H1 (cell line): Measurements from ENCODE around the gene ANXA3. TPM values are rescaled to one million over a fixed set of nuclear protein-coding genes. Genes with fewer than 3 reads are reported as not detected.

Source experiments
- CTCF ChIA-PET: fragments of 300-600 bp; sonication (Branson Sonifier 250); formaldehyde crosslinking; loops from one replicate; lab custom pipeline; 2021; ENCODE audit not compliant: partially characterized antibody; lab: Charles Lee
- POLR2A ChIA-PET: fragments of 300-600 bp; sonication (Branson Sonifier 250); formaldehyde crosslinking; loops from one replicate; lab custom pipeline; 2021; ENCODE audit warnings: inconsistent platforms; ENCODE audit not compliant: partially characterized antibody; lab: Charles Lee
- DNase-seq, 2 experiments: peaks; one replicate each; pipeline versions ENCODE4 v3.0.0 to v3.0.0-alpha.2; 2010 to 2022; ENCODE audit warnings: low spot score in 2 of 2, low read depth in 1 of 2, mixed read lengths in 1 of 2
- FAIRE-seq: peaks from 2 replicates; lab custom pipeline; 2011; peaks lifted over from hg19 to GRCh38; lab: Jason Lieb, UNC
- H2AFZ ChIP-seq: 2 replicates; pipeline ENCODE4 v1.8.1; 2012; ENCODE audit warnings: low read length, inconsistent platforms
- H2AK5ac ChIP-seq: 2 replicates; pipeline ENCODE4 v1.6.1; 2013; ENCODE audit warnings: low read depth, low read length
- H2BK120ac ChIP-seq: replicated peaks from 2 replicates; pipeline ENCODE3; 2013; ENCODE audit warnings: low read depth, low read length, inconsistent platforms
- H2BK12ac ChIP-seq: 2 replicates; pipeline ENCODE4 v1.6.1; 2013; ENCODE audit warnings: low read depth, low read length
- H2BK15ac ChIP-seq: 2 replicates; pipeline ENCODE4 v1.6.1; 2013; ENCODE audit warnings: low read length
- H2BK20ac ChIP-seq: 2 replicates; pipeline ENCODE4 v1.6.1; 2013; ENCODE audit warnings: low read length
- H2BK5ac ChIP-seq: 2 replicates; pipeline ENCODE4 v1.6.1; 2013; ENCODE audit warnings: low read depth, low read length
- H3K14ac ChIP-seq: 2 replicates; pipeline ENCODE4 v1.6.1; 2013; ENCODE audit warnings: inconsistent platforms; ENCODE audit not compliant: insufficient read length
- H3K18ac ChIP-seq: 2 replicates; pipeline ENCODE4 v1.6.1; 2013; ENCODE audit warnings: low read length; ENCODE audit errors: extremely low read depth
- H3K23ac ChIP-seq: 2 replicates; pipeline ENCODE4 v1.6.1; 2013; ENCODE audit warnings: inconsistent platforms; ENCODE audit not compliant: insufficient read length
- H3K23me2 ChIP-seq: 2 replicates; pipeline ENCODE4 v1.6.1; 2013; ENCODE audit warnings: low read depth, low read length
- H3K27ac ChIP-seq: 2 replicates; pipeline ENCODE4 v1.6.1; 2011; ENCODE audit warnings: low read depth, low read length, inconsistent platforms
- H3K27me3 ChIP-seq, 4 experiments: replicated peaks in 1 of 4; 1 replicate in 1 of 4; 2 replicates in 3 of 4; pipeline versions ENCODE4 v1.6.1 to v1.8.1; 2011 to 2013; ENCODE audit warnings: low read length in 3 of 4, mild to moderate bottlenecking in 3 of 4, inconsistent platforms in 2 of 4, mixed read lengths in 2 of 4, moderate library complexity in 1 of 4; ENCODE audit not compliant: control insufficient read depth in 3 of 4, insufficient read depth in 3 of 4; ENCODE audit errors: extremely low read depth in 1 of 4
- H3K36me3 ChIP-seq, 4 experiments: 2 replicates each; pipeline versions ENCODE4 v1.6.1 to v1.8.1; 2011 to 2013; ENCODE audit warnings: mild to moderate bottlenecking in 4 of 4, low read length in 3 of 4, moderate library complexity in 2 of 4, control low read depth in 1 of 4, inconsistent platforms in 1 of 4; ENCODE audit not compliant: insufficient read depth in 4 of 4, control insufficient read depth in 2 of 4
- H3K4ac ChIP-seq: replicated peaks from 2 replicates; pipeline ENCODE3; 2013; ENCODE audit warnings: low read length, low read depth, mixed read lengths, inconsistent platforms; ENCODE audit not compliant: insufficient read length
- H3K4me1 ChIP-seq, 4 experiments: replicated peaks in 1 of 4; 1 replicate in 1 of 4; 2 replicates in 3 of 4; pipeline versions ENCODE4 v1.6.1 to v1.8.1; 2011 to 2013; ENCODE audit warnings: low read length in 3 of 4, inconsistent platforms in 2 of 4, mixed read lengths in 1 of 4; ENCODE audit not compliant: insufficient read depth in 4 of 4, control insufficient read depth in 3 of 4
- H3K4me2 ChIP-seq, 2 experiments: 2 replicates each; pipeline versions ENCODE4 v1.6.1 to v1.8.1; 2011 to 2013; ENCODE audit warnings: low read depth in 2 of 2, low read length in 2 of 2, control low read depth in 1 of 2, inconsistent platforms in 1 of 2, mild to moderate bottlenecking in 1 of 2; ENCODE audit not compliant: insufficient read depth in 1 of 2
- H3K4me3 ChIP-seq, 4 experiments: fragments of 200-600, 300-600 bp in 1 of 4; sonication (generic), shearing (Covaris generic), sonication (Bioruptor Twin) in 1 of 4; 2 replicates each; pipeline versions ENCODE4 v1.5.1 to v1.8.1; 2011 to 2016; ENCODE audit warnings: low read length in 4 of 4, low read depth in 3 of 4, control low read depth in 2 of 4, inconsistent platforms in 2 of 4, mild to moderate bottlenecking in 2 of 4, mixed read lengths in 1 of 4, moderate library complexity in 1 of 4; ENCODE audit not compliant: insufficient read depth in 2 of 4; ENCODE audit errors: extremely low read depth in 1 of 4
- H3K56ac ChIP-seq: replicated peaks from 2 replicates; pipeline ENCODE3; 2013; ENCODE audit warnings: low read depth, mild to moderate bottlenecking, mixed read lengths, low read length, inconsistent platforms; ENCODE audit not compliant: insufficient read length
- H3K79me1 ChIP-seq: 2 replicates; pipeline ENCODE4 v1.6.1; 2013; ENCODE audit warnings: low read depth, low read length, control low read depth
- H3K79me2 ChIP-seq, 2 experiments: 2 replicates each; pipeline versions ENCODE4 v1.6.1 to v1.8.1; 2012 to 2013; ENCODE audit warnings: low read length in 2 of 2, mild to moderate bottlenecking in 2 of 2, inconsistent platforms in 1 of 2; ENCODE audit not compliant: insufficient read depth in 2 of 2, control insufficient read depth in 1 of 2
- H3K9ac ChIP-seq, 4 experiments: replicated peaks in 1 of 4; 1 replicate in 1 of 4; 2 replicates in 3 of 4; pipeline versions ENCODE4 v1.6.1 to v1.8.1; 2011 to 2013; ENCODE audit warnings: low read depth in 3 of 4, low read length in 3 of 4, control low read depth in 2 of 4, mild to moderate bottlenecking in 2 of 4, moderate library complexity in 2 of 4, inconsistent platforms in 1 of 4; ENCODE audit errors: extremely low read depth in 1 of 4
- H3K9me3 ChIP-seq, 2 experiments: 2 replicates each; pipeline versions ENCODE4 v1.6.1 to v1.8.1; 2012 to 2013; ENCODE audit warnings: mild to moderate bottlenecking in 2 of 2, moderate library complexity in 2 of 2, control low read depth in 1 of 2, inconsistent platforms in 1 of 2, low read depth in 1 of 2, low read length in 1 of 2, mixed read lengths in 1 of 2; ENCODE audit not compliant: insufficient read depth in 2 of 2
- H4K20me1 ChIP-seq, 2 experiments: replicated peaks in 1 of 2; 2 replicates each; pipeline versions ENCODE3 to v1.8.1; 2011 to 2013; ENCODE audit warnings: inconsistent platforms in 2 of 2, low read length in 2 of 2, mild to moderate bottlenecking in 1 of 2; ENCODE audit not compliant: insufficient read depth in 2 of 2, control insufficient read depth in 1 of 2
- H4K5ac ChIP-seq: 2 replicates; pipeline ENCODE4 v1.6.1; 2013; ENCODE audit warnings: low read length, low read depth, mixed read lengths, inconsistent platforms; ENCODE audit not compliant: insufficient read length
- H4K8ac ChIP-seq: 2 replicates; pipeline ENCODE4 v1.8.0; 2013; ENCODE audit warnings: mild to moderate bottlenecking, moderate library complexity, low read length, inconsistent platforms; ENCODE audit not compliant: insufficient read depth; ENCODE audit errors: extremely low read depth
- H4K91ac ChIP-seq: replicated peaks from 2 replicates; pipeline ENCODE3; 2013; ENCODE audit warnings: low read length, mixed read lengths, inconsistent platforms; ENCODE audit not compliant: insufficient read length
- ATF3 ChIP-seq: IDR thresholded peaks from 2 replicates; pipeline ENCODE4 v1.6.1; 2011; ENCODE audit warnings: low read depth, mild to moderate bottlenecking, low read length; ENCODE audit not compliant: insufficient read depth
- CHD2 ChIP-seq: IDR thresholded peaks from 2 replicates; pipeline ENCODE4 v1.6.1; 2012; ENCODE audit warnings: low read length, improper control_type of control experiment
- HDAC6 ChIP-seq: IDR thresholded peaks from one replicate; pipeline ENCODE4 v1.7.1; 2012; ENCODE audit warnings: low read depth, mild to moderate bottlenecking, inconsistent platforms, low read length, moderate library complexity
- KDM5A ChIP-seq: fragments of 200-600 bp; IDR thresholded peaks from 2 replicates; pipeline ENCODE4 v1.7.1; 2012; ENCODE audit warnings: mild to moderate bottlenecking, low read length, inconsistent platforms, mixed read lengths
- NRF1 ChIP-seq: IDR thresholded peaks from 2 replicates; pipeline ENCODE4 v1.6.1; 2011; ENCODE audit warnings: mild to moderate bottlenecking, low read depth, low read length, improper control_type of control experiment
- PHF8 ChIP-seq: fragments of 200-600 bp; sonication (generic); conservative IDR thresholded peaks from 2 replicates; pipeline ENCODE4 v1.7.1; 2012; ENCODE audit warnings: low read depth, mild to moderate bottlenecking, inconsistent platforms, low read length, moderate library complexity
- RAD21 ChIP-seq, 2 experiments: IDR thresholded peaks in 1 of 2; conservative IDR thresholded peaks in 1 of 2; 2 replicates each; pipeline ENCODE4 v1.6.1; 2011; ENCODE audit warnings: low read depth in 2 of 2, low read length in 2 of 2, improper control_type of control experiment in 1 of 2, inconsistent platforms in 1 of 2, mild to moderate bottlenecking in 1 of 2, moderate library complexity in 1 of 2
- RBBP5 ChIP-seq: IDR thresholded peaks from 2 replicates; pipeline ENCODE4 v1.7.1; 2012; ENCODE audit warnings: low read depth, mild to moderate bottlenecking, inconsistent platforms, low read length, moderate library complexity, borderline replicate concordance
- SIN3A ChIP-seq, 2 experiments: IDR thresholded peaks in 1 of 2; conservative IDR thresholded peaks in 1 of 2; 2 replicates each; pipeline ENCODE4 v1.6.1; 2011 to 2012; ENCODE audit warnings: low read length in 2 of 2, improper control_type of control experiment in 1 of 2, low read depth in 1 of 2, mild to moderate bottlenecking in 1 of 2
- SP4 ChIP-seq: IDR thresholded peaks from 2 replicates; pipeline ENCODE4 v1.6.1; 2012; ENCODE audit warnings: low read length, inconsistent platforms
- TAF1 ChIP-seq: IDR thresholded peaks from 2 replicates; pipeline ENCODE4 v1.6.1; 2011; ENCODE audit warnings: mild to moderate bottlenecking, low read depth, low read length
- WGBS, 2 experiments: shearing (Covaris generic) in 1 of 2; methylation state at CpG; one replicate each; pipeline versions ENCODE4 v1.1.6 to v1.1.7; 2013 to 2015; ENCODE audit warnings: low lambda C conversion rate in 2 of 2, mixed read lengths in 2 of 2, inconsistent platforms in 1 of 2, low coverage in 1 of 2, missing lambda C conversion rate in 1 of 2; ENCODE audit not compliant: insufficient replicate concordance in 2 of 2, insufficient coverage in 1 of 2, insufficient read length in 1 of 2; ENCODE audit errors: extremely low coverage in 1 of 2, missing lambda C conversion rate in 1 of 2; 5-methylcytosine and 5-hydroxymethylcytosine counted together
- polyA plus RNA-seq, 7 experiments: library from polyadenylated mRNA; depleted of rRNA in 3 of 7; stranded (reverse) in 5 of 7; unstranded in 2 of 7; fragments of >200 nt in 5 of 7; fragments of 200-250 nt in 2 of 7; gene quantifications; 1 replicate in 5 of 7; 2 replicates in 1 of 7; 4 replicates in 1 of 7; pipeline versions ENCODE4 v1.2.1 to v1.2.3, GENCODE V29; 2011 to 2013; ENCODE audit warnings: missing spikeins in 2 of 7, mixed read lengths in 2 of 7
- total RNA-seq: library from RNA; stranded (reverse); fragmentation: NEBNext Ultra II Directional; extraction: Animal tissue kit (Norgen Biotek cat#: 25700); gene quantifications from 2 replicates; pipeline ENCODE4 v1.2.1, GENCODE V29; 2021

The ANXA3 gene
- total and polyA plus RNA-seq, 2 of the 8 experiments (the other 6 are each of a cell fraction or from before 2014, with no cell fraction given) = 10.3 to 27.3 TPM

- Histone ChIP-seq H4K8ac (no peak overlapping the region), H3K23me2 (no peaks in the 10 kb centered on the region), H4K5ac (no peak overlapping the region), H3K23ac (no peak overlapping the region), H3K56ac (no peak overlapping the region), H3K27ac (no peak overlapping the region), H3K27me3 (no peaks in the 10 kb centered on the region), H3K9me3 (no peaks in the 10 kb centered on the region), H2BK120ac (no peak overlapping the region), H3K14ac (no peak overlapping the region), H3K4me3 (no peak overlapping the region), H4K20me1 (no peaks in the 10 kb centered on the region), H2AFZ (no peak overlapping the region), H2BK12ac (no peak overlapping the region), H3K4me2 (no peak overlapping the region), H3K4me1 (no peaks in the 10 kb centered on the region), H3K9ac (no peak overlapping the region), H3K79me2 (no peaks in the 10 kb centered on the region), H4K91ac (no peak overlapping the region), H3K79me1 (no peaks in the 10 kb centered on the region), H3K18ac (no peak overlapping the region), H2AK5ac (no peak overlapping the region), H3K36me3 (peaks cover 4 to 58% (median 33%) of the 10 kb centered on the region in 4 experiments; a peak in 7 of 8 replicates), H2BK20ac (no peak overlapping the region), H2BK15ac (no peak overlapping the region), H3K4ac (no peak overlapping the region), H2BK5ac (no peak overlapping the region)
- POLR2A ChIA-PET = no interaction called here
- FAIRE-seq (no peak), DNase-seq (no peak)
- CTCF ChIA-PET = interaction anchor here (0.8 to 2.2 kb wide), 7 partner anchors 11 to 559 kb away, joined by 3 to 7 read pairs (median 4); no protein-coding TSS in a partner anchor
- WGBS, 2 experiments = 91% methylated on average over 3 of the region's 3 CpGs; no CpG with 5 or more reads in 1 of the 2 experiments
- TF ChIP-seq KDM5A = no peak
- TF ChIP-seq HDAC6 = no peak
- TF ChIP-seq SIN3A (conservative IDR thresholded peaks at IDR 0.05 in 1 of 2, IDR thresholded peaks at IDR 0.05 in 1 of 2; ENCODE audit: low read depth in 1 of 2, low read length in 2 of 2) = no peak
- no peak for TF ChIP-seq RBBP5
- no peak for TF ChIP-seq SP4
- no peak for TF ChIP-seq PHF8
- no peak for TF ChIP-seq CHD2
- TF ChIP-seq ATF3 = no peak
- TF ChIP-seq RAD21 (IDR thresholded peaks at IDR 0.05 in 1 of 2, conservative IDR thresholded peaks at IDR 0.05 in 1 of 2; ENCODE audit: low read depth in 2 of 2, low read length in 2 of 2) = no peak
- TF ChIP-seq TAF1 = no peak
- no peak for TF ChIP-seq NRF1
Observed at GRCh38 chr4:78518561-78518960, 33.0 kb upstream of the ANXA3 start.
